Esophagus muscularis mucosa (tissue), 4 donors: ENCODE results near the gene CFAP157.

Experiments used
- EP300 ChIP-seq: sonication (generic); formaldehyde crosslinking; IDR thresholded peaks from one replicate; pipeline ENCODE4 v1.6.1; 2017; ENCODE audit warnings: antibody characterized with exemption
- POLR2A ChIP-seq: fragments of 450-650 bp; IDR thresholded peaks from one replicate; pipeline ENCODE4 v1.6.1; 2017; ENCODE audit warnings: antibody characterized with exemption, moderate library complexity, mild to moderate bottlenecking, low read depth
- POLR2AphosphoS5 ChIP-seq, 2 donors: sonication (generic); formaldehyde crosslinking; IDR thresholded peaks; one replicate each; pipeline ENCODE4 v1.6.1; 2017; ENCODE audit warnings: antibody characterized with exemption in 2 of 2
- TF ChIP-seq, protein P1 (sequence below), 3 experiments: fragments of 200-600 bp in 2 of 3; fragments of 450-650 bp in 1 of 3; sonication (generic) in 2 of 3; IDR thresholded peaks; one replicate each; pipeline ENCODE4 v1.5.1; 2017 to 2019; ENCODE audit warnings: antibody characterized with exemption in 3 of 3, mild to moderate bottlenecking in 2 of 3, moderate library complexity in 1 of 3

DNA sequence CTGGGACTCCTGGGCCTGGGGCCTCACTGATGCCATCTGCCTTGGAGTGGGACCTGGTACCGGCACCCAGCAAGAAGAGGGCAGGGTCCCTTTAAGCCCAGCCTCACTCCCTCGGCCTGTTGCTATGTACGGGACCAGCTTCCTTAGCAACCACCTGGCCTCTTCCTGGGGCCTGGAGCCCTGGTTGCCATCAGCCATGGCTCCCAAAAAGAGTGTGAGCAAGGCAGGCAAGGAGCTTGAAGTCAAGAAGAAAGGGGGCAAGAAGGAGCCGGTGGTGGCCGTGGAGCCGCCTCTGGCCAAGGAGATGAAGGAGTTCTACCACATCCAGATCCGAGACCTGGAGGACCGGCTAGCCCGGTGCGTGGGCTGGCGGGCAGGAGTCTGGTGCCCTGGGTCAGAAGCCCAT is at the start of gene CFAP157:
- TF ChIP-seq, protein P1, sequence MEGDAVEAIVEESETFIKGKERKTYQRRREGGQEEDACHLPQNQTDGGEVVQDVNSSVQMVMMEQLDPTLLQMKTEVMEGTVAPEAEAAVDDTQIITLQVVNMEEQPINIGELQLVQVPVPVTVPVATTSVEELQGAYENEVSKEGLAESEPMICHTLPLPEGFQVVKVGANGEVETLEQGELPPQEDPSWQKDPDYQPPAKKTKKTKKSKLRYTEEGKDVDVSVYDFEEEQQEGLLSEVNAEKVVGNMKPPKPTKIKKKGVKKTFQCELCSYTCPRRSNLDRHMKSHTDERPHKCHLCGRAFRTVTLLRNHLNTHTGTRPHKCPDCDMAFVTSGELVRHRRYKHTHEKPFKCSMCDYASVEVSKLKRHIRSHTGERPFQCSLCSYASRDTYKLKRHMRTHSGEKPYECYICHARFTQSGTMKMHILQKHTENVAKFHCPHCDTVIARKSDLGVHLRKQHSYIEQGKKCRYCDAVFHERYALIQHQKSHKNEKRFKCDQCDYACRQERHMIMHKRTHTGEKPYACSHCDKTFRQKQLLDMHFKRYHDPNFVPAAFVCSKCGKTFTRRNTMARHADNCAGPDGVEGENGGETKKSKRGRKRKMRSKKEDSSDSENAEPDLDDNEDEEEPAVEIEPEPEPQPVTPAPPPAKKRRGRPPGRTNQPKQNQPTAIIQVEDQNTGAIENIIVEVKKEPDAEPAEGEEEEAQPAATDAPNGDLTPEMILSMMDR (IDR thresholded peaks at IDR 0.05): no peak
- TF ChIP-seq POLR2A (no peak), EP300 (no peak), POLR2AphosphoS5 (IDR thresholded peaks at IDR 0.05) (no peak)
